K562 (cell line): Measurements from ENCODE around the gene TGFBR3L. TPM values are rescaled to one million over a fixed set of nuclear protein-coding genes. Genes with fewer than 3 reads are reported as not detected.

Experiments used
- CBFB ChIP-seq: sonication (generic); formaldehyde crosslinking; IDR thresholded peaks from 2 replicates; pipeline ENCODE4 v1.4.0; 2020; ENCODE audit warnings: mild to moderate bottlenecking, missing genetic modification reagents
- CC2D1A ChIP-seq: fragments of 450-650 bp; IDR thresholded peaks from 2 replicates; pipeline ENCODE4 v1.6.1; 2017; ENCODE audit warnings: mild to moderate bottlenecking
- HDGF ChIP-seq: fragments of 450-650 bp; IDR thresholded peaks from 2 replicates; pipeline ENCODE4 v1.6.1; 2016
- HNRNPUL1 ChIP-seq: fragments of 200-400 bp; formaldehyde crosslinking; IDR thresholded peaks from 2 replicates; pipeline ENCODE4 v1.6.1; 2017; ENCODE audit warnings: low read length
- ILF3 ChIP-seq: fragments of 450-650 bp; IDR thresholded peaks from 2 replicates; pipeline ENCODE4 v1.6.1; 2018; ENCODE audit warnings: antibody characterized with exemption, mild to moderate bottlenecking, moderate library complexity, borderline replicate concordance
- LEF1 ChIP-seq: fragments of 450-650 bp; IDR thresholded peaks from 2 replicates; pipeline ENCODE4 v1.6.1; 2016; ENCODE audit warnings: mild to moderate bottlenecking
- PHB2 ChIP-seq: fragments of 450-650 bp; IDR thresholded peaks from 2 replicates; pipeline ENCODE4 v1.6.1; 2017; ENCODE audit warnings: low read depth
- PHF20 ChIP-seq: fragments of 450-650 bp; IDR thresholded peaks from 2 replicates; pipeline ENCODE4 v1.6.1; 2018; ENCODE audit not compliant: partially characterized antibody
- POLR2A ChIP-seq: fragments of 450-650 bp; conservative IDR thresholded peaks from 2 replicates; pipeline ENCODE4 v1.6.1; 2016
- SMAD2 ChIP-seq: fragments of 150-350 bp; IDR thresholded peaks from 2 replicates; pipeline ENCODE4 v1.6.1; 2014; ENCODE audit warnings: low read depth, mild to moderate bottlenecking, low read length
- TRIM24 ChIP-seq, 2 experiments: fragments of 450-650 bp; IDR thresholded peaks; 2 replicates each; pipeline ENCODE4 v1.6.1; 2016
- ZNF436 ChIP-seq: fragments of 250-450, 450-650 bp; sonication (Bioruptor Pico); formaldehyde crosslinking; IDR thresholded peaks from 2 replicates; pipeline ENCODE4 v1.7.0; 2020; ENCODE audit warnings: mild to moderate bottlenecking
- ZNF507 ChIP-seq: conservative IDR thresholded peaks from 2 replicates; pipeline ENCODE4 v1.6.1; 2017; ENCODE audit warnings: missing genetic modification characterization, missing compliant biosample characterization
- ZNF707 ChIP-seq: fragments of 250-450 bp; sonication (Bioruptor Pico); conservative IDR thresholded peaks from 2 replicates; pipeline ENCODE4 v1.8.0; 2022; ENCODE audit warnings: inconsistent platforms, mild to moderate bottlenecking, moderate library complexity
- ZNF77 ChIP-seq: fragments of 250-450 bp; sonication (Bioruptor Pico); IDR thresholded peaks from 2 replicates; pipeline ENCODE4 v1.5.0; 2020
- ZSCAN32 ChIP-seq: fragments of 450-650 bp; formaldehyde crosslinking; IDR thresholded peaks from 2 replicates; pipeline ENCODE4 v1.4.0; 2020; ENCODE audit warnings: mild to moderate bottlenecking, moderate library complexity
- polyA plus RNA-seq, 8 experiments: library from polyadenylated mRNA; depleted of rRNA in 4 of 8; stranded (reverse) in 5 of 8; unstranded in 3 of 8; fragments of >200 nt; fragmentation: Nextera tagmentation in 2 of 8; fragmentation: Illumina TruSeq in 1 of 8; extraction: Ambion mirVana in 2 of 8; extraction: Trizol in 1 of 8; gene quantifications; 2 replicates each; pipeline versions ENCODE4 v1.2.1 to v1.2.3, GENCODE V29; 2011 to 2014; ENCODE audit warnings: inconsistent platforms in 1 of 8, missing spikeins in 1 of 8
- total RNA-seq, 7 experiments: library from RNA; depleted of rRNA in 6 of 7; stranded (reverse); fragments of >200 nt in 6 of 7; fragmentation: Illumina TruSeq in 2 of 7; extraction: Trizol in 2 of 7; gene quantifications; 2 replicates each; pipeline versions ENCODE4 v1.2.1 to v1.2.3, GENCODE V29; 2011 to 2021; ENCODE audit warnings: low replicate concordance in 1 of 7
- TF ChIP-seq, protein P1 (sequence below): IDR thresholded peaks from 2 replicates; pipeline ENCODE4 v1.6.1; 2011; ENCODE audit not compliant: insufficient read length; ENCODE audit errors: extremely low read depth
- TF ChIP-seq, protein P2 (sequence below), 2 experiments: IDR thresholded peaks; 2 replicates each; pipeline ENCODE4 v1.6.1; 2011; ENCODE audit warnings: borderline replicate concordance in 1 of 2, control low read depth in 1 of 2, low read depth in 1 of 2, low read length in 1 of 2, mild to moderate bottlenecking in 1 of 2, mixed read lengths in 1 of 2, moderate library complexity in 1 of 2; ENCODE audit not compliant: insufficient read depth in 1 of 2, insufficient read length in 1 of 2, poor library complexity in 1 of 2, severe bottlenecking in 1 of 2; ENCODE audit errors: extremely low read depth in 1 of 2
- TF ChIP-seq, protein P3 (sequence below): fragments of 200-800 bp; sonication (Bioruptor generic); IDR thresholded peaks from 2 replicates; pipeline ENCODE4 v1.6.1; 2017; ENCODE audit warnings: missing genetic modification characterization, missing compliant biosample characterization
- TF ChIP-seq, protein P4 (sequence below), 3 experiments: fragments of 200-800 bp in 1 of 3; fragments of 250-450 bp in 1 of 3; fragments of 450-650 bp in 1 of 3; sonication (Bioruptor Pico) in 1 of 3; sonication (Bioruptor generic) in 1 of 3; formaldehyde crosslinking in 1 of 3; IDR thresholded peaks; 2 replicates each; pipeline versions ENCODE4 v1.6.1 to v1.8.0; 2016 to 2022; ENCODE audit warnings: mild to moderate bottlenecking in 2 of 3, missing genetic modification characterization in 2 of 3, missing compliant biosample characterization in 1 of 3, moderate library complexity in 1 of 3
- TF ChIP-seq, protein P5 (sequence below), 2 experiments: fragments of 450-650 bp in 1 of 2; sonication (generic) in 1 of 2; formaldehyde crosslinking; conservative IDR thresholded peaks; 2 replicates each; pipeline versions ENCODE4 v1.4.0 to v1.8.1; 2020 to 2022; ENCODE audit warnings: mild to moderate bottlenecking in 1 of 2, missing genetic modification reagents in 1 of 2

Gene TGFBR3L
- total and polyA plus RNA-seq, 9 of the 15 experiments (the other 6 are each of a cell fraction or from before 2014, with no cell fraction given) = not detected

DNA sequence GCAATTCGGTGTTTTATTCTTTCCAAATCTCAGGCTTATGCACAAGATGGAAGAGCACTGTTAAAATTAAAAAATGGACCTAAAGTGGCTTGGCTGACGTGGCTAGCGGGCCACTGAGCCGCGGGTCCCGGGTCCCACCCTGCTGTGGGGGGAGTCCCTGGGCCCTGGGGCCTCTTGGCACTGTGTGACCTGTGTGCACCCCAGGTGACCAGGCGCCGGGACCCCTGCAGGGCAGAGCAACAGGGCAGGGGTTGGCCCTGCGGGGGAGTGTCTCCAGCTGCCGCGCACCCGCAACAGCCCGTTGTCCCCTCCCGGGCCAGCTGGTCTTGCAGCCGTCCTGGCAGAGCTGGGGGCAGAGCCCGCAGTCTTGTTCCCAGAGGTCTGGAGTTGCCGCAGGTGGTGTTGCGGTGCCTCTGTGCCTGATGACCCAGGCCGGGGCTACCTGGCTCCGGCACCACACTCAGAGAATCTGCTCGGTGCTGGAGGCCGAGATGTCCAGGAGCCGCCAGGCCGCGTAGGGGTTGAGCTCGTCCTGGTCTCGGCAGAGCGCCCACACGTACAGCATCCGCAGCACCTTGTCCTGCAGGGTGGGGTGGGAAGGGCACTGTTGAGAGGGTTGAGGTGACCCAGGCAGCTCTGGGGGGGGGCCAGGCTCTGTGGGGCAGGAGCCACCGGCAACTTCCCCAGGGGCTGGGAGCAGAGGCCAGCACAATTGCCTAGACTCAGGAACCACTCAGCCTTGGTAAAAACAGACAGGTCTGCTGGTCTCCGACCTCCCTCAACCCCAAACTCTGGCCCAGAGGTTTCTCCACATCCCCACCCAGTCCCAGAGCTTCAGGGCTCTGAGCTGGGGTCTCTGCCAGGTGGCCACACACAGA is 12.3 kb downstream of the TGFBR3L start (continued):
- TF ChIP-seq, protein P1, sequence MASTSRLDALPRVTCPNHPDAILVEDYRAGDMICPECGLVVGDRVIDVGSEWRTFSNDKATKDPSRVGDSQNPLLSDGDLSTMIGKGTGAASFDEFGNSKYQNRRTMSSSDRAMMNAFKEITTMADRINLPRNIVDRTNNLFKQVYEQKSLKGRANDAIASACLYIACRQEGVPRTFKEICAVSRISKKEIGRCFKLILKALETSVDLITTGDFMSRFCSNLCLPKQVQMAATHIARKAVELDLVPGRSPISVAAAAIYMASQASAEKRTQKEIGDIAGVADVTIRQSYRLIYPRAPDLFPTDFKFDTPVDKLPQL = no peak
- TF ChIP-seq ZNF436 (no peak), PHF20 (no peak), ZNF507 (tag) (no peak), LEF1 (0 out of 2 replicates have a peak, but pooled peaks have one; percentile 8), ZNF707 (no peak), PHB2 (no peak), POLR2A (peak; percentile 46; the same call in 1 of the 2 replicates), TRIM24 (IDR thresholded peaks at IDR 0.05) (no peak), CC2D1A (no peak), SMAD2 (no peak), ILF3 (no peak), HDGF (no peak), CBFB (no peak), ZNF77 (CRISPR knock-in tag) (no peak), ZSCAN32 (CRISPR knock-in tag) (no peak), HNRNPUL1 (no peak)
- TF ChIP-seq, protein P2, sequence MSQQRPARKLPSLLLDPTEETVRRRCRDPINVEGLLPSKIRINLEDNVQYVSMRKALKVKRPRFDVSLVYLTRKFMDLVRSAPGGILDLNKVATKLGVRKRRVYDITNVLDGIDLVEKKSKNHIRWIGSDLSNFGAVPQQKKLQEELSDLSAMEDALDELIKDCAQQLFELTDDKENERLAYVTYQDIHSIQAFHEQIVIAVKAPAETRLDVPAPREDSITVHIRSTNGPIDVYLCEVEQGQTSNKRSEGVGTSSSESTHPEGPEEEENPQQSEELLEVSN (IDR thresholded peaks at IDR 0.05; ENCODE audit: borderline replicate concordance in 1 of 2, extremely low read depth in 1 of 2, insufficient read depth in 1 of 2, insufficient read length in 1 of 2, low read depth in 1 of 2, low read length in 1 of 2, poor library complexity in 1 of 2, severe bottlenecking in 1 of 2) = no peak
- TF ChIP-seq, protein P3, sequence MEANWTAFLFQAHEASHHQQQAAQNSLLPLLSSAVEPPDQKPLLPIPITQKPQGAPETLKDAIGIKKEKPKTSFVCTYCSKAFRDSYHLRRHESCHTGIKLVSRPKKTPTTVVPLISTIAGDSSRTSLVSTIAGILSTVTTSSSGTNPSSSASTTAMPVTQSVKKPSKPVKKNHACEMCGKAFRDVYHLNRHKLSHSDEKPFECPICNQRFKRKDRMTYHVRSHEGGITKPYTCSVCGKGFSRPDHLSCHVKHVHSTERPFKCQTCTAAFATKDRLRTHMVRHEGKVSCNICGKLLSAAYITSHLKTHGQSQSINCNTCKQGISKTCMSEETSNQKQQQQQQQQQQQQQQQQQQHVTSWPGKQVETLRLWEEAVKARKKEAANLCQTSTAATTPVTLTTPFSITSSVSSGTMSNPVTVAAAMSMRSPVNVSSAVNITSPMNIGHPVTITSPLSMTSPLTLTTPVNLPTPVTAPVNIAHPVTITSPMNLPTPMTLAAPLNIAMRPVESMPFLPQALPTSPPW (CRISPR knock-in tag) = no peak
- TF ChIP-seq, protein P4, sequence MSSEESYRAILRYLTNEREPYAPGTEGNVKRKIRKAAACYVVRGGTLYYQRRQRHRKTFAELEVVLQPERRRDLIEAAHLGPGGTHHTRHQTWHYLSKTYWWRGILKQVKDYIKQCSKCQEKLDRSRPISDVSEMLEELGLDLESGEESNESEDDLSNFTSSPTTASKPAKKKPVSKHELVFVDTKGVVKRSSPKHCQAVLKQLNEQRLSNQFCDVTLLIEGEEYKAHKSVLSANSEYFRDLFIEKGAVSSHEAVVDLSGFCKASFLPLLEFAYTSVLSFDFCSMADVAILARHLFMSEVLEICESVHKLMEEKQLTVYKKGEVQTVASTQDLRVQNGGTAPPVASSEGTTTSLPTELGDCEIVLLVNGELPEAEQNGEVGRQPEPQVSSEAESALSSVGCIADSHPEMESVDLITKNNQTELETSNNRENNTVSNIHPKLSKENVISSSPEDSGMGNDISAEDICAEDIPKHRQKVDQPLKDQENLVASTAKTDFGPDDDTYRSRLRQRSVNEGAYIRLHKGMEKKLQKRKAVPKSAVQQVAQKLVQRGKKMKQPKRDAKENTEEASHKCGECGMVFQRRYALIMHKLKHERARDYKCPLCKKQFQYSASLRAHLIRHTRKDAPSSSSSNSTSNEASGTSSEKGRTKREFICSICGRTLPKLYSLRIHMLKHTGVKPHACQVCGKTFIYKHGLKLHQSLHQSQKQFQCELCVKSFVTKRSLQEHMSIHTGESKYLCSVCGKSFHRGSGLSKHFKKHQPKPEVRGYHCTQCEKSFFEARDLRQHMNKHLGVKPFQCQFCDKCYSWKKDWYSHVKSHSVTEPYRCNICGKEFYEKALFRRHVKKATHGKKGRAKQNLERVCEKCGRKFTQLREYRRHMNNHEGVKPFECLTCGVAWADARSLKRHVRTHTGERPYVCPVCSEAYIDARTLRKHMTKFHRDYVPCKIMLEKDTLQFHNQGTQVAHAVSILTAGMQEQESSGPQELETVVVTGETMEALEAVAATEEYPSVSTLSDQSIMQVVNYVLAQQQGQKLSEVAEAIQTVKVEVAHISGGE (CRISPR knock-in tag; IDR thresholded peaks at IDR 0.05) = no peak
- TF ChIP-seq, protein P5, sequence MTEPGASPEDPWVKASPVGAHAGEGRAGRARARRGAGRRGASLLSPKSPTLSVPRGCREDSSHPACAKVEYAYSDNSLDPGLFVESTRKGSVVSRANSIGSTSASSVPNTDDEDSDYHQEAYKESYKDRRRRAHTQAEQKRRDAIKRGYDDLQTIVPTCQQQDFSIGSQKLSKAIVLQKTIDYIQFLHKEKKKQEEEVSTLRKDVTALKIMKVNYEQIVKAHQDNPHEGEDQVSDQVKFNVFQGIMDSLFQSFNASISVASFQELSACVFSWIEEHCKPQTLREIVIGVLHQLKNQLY (CRISPR knock-in tag; conservative IDR thresholded peaks at IDR 0.05) = no peak
